ENCODE results near the gene DTX4.
"Not testable (repeated sequence)": the region's sequence is repeated elsewhere in the genome, so short reads cannot be mapped to it uniquely, and the experiment has no call there.

The DTX4 gene

DNA sequence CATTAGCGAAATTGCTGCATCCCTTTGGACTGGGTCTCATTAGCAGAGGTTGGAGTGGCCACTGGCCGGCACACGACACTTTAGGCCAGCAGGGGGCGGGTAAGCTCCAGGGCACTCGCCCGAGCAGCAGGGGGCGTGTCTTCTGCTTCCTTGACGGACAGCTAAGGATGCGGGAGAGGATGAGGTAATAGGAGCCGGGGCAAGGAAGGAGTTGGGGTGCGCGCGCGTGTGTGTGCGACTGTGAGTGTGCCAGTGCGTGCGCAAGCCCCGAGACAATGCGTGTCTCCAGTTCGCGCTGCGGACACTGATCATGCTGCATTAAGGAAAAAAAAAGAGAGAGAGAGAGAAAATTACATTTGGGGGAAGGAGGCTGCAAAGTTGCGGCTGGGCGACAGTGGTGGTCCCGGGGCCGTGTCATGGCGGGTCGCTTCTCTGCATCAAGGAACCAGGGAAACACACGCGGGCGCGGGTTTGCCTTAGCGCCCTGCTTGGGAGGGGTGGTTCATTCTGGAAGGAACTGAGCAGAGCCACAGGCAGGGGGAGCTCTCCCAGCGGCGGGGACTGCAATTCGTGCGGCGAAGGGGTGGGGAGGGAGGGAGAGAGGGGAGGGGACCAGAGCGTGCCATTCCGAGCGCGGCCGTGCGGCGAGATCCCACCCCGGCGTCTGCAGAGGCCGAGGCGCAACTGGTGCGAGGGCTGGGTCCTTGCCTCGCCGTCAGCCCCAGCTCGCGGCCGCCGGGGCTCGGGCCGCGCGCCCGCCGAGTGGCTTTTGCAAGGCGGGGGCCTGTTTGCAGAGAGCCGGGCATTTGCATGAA, at the start of gene DTX4:
DTX4 (plus strand) TSS at position 625 of the 815 bp plus-strand sequence. CDS start 464 bp downstream, outside the sequence.
- Histone ChIP-seq H3K4me3 (ENCODE audit: low read depth in 1 of 2, low read length in 2 of 2) (peak within 1 kb of the TSS; percentile 74 to 86), H3K9ac (ENCODE audit: low read length) (peak within 1 kb of the TSS; percentile 52), H3K27me3 (ENCODE audit: control insufficient read depth in 1 of 2, insufficient read depth in 2 of 2, low read length in 2 of 2) (no peaks in the 10 kb centered on the region), H3K36me3 (ENCODE audit: insufficient read depth, low read length) (no peaks in the 10 kb centered on the region), H3K9me3 (ENCODE audit: low read length) (no peaks in the 10 kb centered on the region), H3K4me1 (ENCODE audit: insufficient read depth, low read length) (peaks cover 8% of the 10 kb centered on the region), H3K27ac (ENCODE audit: low read depth, low read length) (no peak within 1 kb of the TSS)

DNA sequence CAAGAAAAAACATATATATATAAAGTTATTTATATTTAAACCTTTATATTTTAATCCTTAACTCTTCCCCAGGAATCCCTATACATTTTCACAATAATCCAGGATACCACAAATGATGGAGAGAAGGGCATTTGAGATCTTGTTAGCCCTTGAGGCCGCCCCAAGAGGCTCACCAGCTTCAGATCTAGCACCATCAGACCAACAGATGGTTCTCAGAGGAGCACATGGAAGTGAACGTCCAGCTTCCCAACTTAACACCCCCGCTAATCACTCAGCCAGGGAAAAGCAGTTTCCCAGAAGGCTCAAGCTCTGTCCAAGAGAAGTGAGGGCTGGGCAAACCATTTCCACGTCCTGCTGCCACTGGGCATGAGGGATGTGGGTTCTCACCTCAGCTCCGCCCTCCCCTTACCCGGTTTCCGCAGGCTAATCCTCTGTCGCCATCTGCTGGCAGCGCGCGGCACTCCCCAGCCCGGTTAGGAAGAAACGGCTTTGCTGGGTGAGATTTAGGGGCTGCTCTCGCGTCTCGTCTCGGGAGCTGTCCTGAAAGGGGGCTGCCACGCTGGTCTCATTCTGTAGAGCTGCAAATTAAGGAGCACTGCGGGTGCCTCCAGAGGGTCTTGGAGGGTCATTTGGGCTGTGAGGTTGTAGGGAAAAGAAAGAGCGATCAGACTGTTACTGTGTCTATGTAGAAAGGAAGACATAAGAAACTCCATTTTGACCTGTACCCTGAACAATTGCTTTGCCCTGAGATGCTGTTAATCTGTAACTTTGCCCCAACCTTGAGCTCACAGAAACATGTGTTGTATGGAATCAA, 36.1 kb upstream of the DTX4 start:
- H3K36me3 ChIP-seq (ENCODE audit: insufficient read depth, low read length), result peaks cover 15% of the 10 kb centered on the region
- H3K27me3 ChIP-seq (ENCODE audit: control insufficient read depth in 1 of 2, insufficient read depth in 2 of 2, low read length in 2 of 2), result no peaks in the 10 kb centered on the region
- H3K9ac ChIP-seq (ENCODE audit: low read length), result no peak overlapping the region
- no peak overlapping the region for H3K4me3 ChIP-seq (ENCODE audit: low read depth in 1 of 2, low read length in 2 of 2)
- H3K9me3 ChIP-seq (ENCODE audit: low read length), result no peaks in the 10 kb centered on the region
- H3K27ac ChIP-seq (ENCODE audit: low read depth, low read length), result no peak overlapping the region
- H3K4me1 ChIP-seq (ENCODE audit: insufficient read depth, low read length), result no peaks in the 10 kb centered on the region

DNA sequence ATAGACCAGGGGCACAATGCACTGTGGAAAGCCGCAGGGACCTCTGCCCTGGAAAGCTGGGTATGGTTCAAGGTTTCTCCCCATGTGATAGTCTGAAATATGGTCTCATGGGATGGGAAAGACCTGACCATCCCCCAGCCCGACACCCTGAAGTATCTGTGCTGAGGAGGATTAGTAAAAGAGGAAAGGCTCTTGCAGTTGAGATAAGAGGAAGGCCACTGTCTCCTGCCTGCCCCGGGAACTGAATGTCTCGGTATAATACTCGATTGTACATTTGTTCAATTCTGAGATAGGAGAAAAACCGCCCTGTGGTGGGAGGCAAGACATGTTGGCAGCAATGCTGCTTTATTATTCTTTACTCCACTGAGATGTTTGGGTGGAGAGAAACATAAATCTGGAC, 35.4 kb upstream of the DTX4 start:
- H3K4me3 ChIP-seq (ENCODE audit: low read depth in 1 of 2, low read length in 2 of 2); H3K27me3 ChIP-seq (ENCODE audit: control insufficient read depth in 1 of 2, insufficient read depth in 2 of 2, low read length in 2 of 2); H3K27ac ChIP-seq (ENCODE audit: low read depth, low read length); H3K9ac ChIP-seq (ENCODE audit: low read length); H3K9me3 ChIP-seq (ENCODE audit: low read length); H3K4me1 ChIP-seq (ENCODE audit: insufficient read depth, low read length): not testable (repeated sequence)
- H3K36me3 ChIP-seq (ENCODE audit: insufficient read depth, low read length), result peaks cover 15% of the 10 kb centered on the region

DNA sequence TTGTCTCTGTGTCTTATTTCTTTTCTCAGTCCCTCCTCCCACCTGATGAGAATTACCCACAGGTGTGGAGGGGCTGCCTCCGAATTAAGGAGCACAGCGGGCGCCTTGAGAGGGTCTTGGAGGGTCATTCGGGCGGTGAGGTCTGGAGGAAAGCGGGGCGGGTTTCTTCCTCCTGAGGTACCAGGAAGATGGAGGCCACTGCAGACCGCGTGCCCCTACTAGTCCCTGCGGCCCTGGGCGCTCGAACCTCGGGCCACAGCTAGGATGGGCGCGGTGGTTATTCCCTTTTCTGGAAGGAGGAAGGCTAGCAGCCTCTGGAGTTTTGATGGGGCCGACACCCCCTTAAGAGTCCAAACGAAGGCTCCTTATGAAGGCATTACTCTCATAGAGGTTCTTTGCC, 34.7 kb upstream of the DTX4 start:
- Histone ChIP-seq H3K4me1 (ENCODE audit: insufficient read depth, low read length) (no peaks in the 10 kb centered on the region), H3K9me3 (ENCODE audit: low read length) (no peaks in the 10 kb centered on the region), H3K4me3 (ENCODE audit: low read depth in 1 of 2, low read length in 2 of 2) (no peak overlapping the region), H3K27me3 (ENCODE audit: control insufficient read depth in 1 of 2, insufficient read depth in 2 of 2, low read length in 2 of 2) (no peaks in the 10 kb centered on the region), H3K36me3 (ENCODE audit: insufficient read depth, low read length) (peaks cover 15% of the 10 kb centered on the region), H3K27ac (ENCODE audit: low read depth, low read length) (no peak overlapping the region), H3K9ac (ENCODE audit: low read length) (no peak overlapping the region)

DNA sequence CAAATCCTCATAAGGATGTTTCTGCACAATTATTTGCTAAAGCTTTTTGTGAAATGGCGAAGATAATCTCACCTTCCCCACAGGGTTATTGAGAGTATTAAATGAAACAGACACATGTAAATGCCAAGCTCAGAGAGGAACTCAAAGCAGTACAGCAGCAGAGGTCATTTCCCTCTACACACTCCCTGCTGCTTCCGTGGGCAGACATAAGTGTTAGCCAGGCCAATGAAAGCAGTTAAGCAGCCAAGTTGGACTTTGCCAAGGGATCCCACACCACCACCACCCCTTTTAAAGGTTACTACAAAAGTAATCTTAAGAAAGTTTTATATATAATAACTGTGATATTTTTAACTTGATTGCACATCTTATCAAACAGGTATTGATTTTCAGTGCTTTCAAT, 33.3 kb upstream of the DTX4 start:
- H3K4me3 ChIP-seq (ENCODE audit: low read depth in 1 of 2, low read length in 2 of 2), result no peak overlapping the region
- no peaks in the 10 kb centered on the region for H3K9me3 ChIP-seq (ENCODE audit: low read length)
- H3K27me3 ChIP-seq (ENCODE audit: control insufficient read depth in 1 of 2, insufficient read depth in 2 of 2, low read length in 2 of 2), result no peaks in the 10 kb centered on the region
- peaks cover 6% of the 10 kb centered on the region for H3K36me3 ChIP-seq (ENCODE audit: insufficient read depth, low read length)
- H3K27ac ChIP-seq (ENCODE audit: low read depth, low read length), result no peak overlapping the region
- H3K4me1 ChIP-seq (ENCODE audit: insufficient read depth, low read length), result peaks cover 3% of the 10 kb centered on the region
- no peak overlapping the region for H3K9ac ChIP-seq (ENCODE audit: low read length)

DNA sequence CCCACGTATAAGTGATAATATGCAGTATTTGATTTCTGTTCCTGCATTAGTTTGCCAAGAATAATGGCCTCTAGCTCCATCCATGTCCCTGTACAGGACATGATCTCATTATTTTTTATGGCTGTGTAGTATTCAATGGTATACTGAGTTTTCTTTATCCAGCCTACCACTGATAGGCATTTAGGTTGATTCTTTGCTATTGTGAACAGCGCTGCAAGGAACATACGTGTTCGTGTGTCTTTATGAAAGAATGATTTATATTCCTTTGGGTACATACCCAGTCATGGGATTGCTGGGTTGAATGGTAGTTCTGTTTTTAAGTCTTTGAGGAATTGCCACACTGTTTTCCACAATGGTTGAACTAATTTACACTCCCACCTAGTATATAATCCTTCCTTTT, 30.7 kb upstream of the DTX4 start:
- no peaks in the 10 kb centered on the region for H3K9me3 ChIP-seq (ENCODE audit: low read length)
- no peaks in the 10 kb centered on the region for H3K27me3 ChIP-seq (ENCODE audit: control insufficient read depth in 1 of 2, insufficient read depth in 2 of 2, low read length in 2 of 2)
- no peak overlapping the region for H3K27ac ChIP-seq (ENCODE audit: low read depth, low read length)
- no peaks in the 10 kb centered on the region for H3K36me3 ChIP-seq (ENCODE audit: insufficient read depth, low read length)
- H3K9ac ChIP-seq (ENCODE audit: low read length), result no peak overlapping the region
- H3K4me1 ChIP-seq (ENCODE audit: insufficient read depth, low read length), result peaks cover 17% of the 10 kb centered on the region
- no peak overlapping the region for H3K4me3 ChIP-seq (ENCODE audit: low read depth in 1 of 2, low read length in 2 of 2)

DNA sequence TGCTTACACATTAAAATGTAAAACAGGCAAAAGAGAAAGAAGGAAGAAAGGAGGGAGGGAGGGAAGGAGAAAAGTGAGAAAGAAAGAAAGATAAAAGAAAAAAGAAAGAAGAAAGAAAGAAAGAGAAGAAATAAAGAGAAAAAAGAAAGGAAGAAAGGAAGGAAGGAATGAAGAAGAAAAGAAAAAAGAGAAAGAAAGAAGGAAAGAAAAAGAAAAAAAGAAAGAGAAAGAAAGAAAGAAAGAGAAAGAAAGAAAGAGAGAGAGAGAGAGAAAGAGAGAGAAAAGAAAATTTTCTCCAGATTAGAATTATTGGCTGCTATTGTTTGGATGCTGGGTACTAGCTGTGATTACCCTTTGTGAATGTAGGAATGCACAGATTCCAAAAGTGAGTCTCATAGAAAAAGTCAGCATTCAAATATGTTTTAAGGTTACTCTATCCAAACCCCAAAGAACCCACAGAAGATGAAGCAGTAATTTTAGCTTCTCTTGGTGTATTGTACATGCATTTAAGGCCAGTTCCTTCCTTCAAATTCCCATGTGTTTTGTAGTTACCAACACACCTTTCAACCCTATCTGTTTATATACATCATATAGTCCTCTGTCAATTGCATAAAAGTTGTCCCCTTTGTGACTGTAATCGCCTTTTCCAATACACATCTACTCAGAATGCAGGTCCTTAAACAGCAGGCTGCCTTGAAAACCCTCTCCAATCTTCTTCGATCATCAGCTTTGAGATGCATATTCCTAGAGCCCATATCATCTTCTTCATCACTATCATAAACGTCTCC, 30.1 kb upstream of the DTX4 start:
- Histone ChIP-seq H3K4me1 (ENCODE audit: insufficient read depth, low read length) (peaks cover 17% of the 10 kb centered on the region), H3K27ac (ENCODE audit: low read depth, low read length) (peak overlapping the region; percentile 97), H3K36me3 (ENCODE audit: insufficient read depth, low read length) (no peaks in the 10 kb centered on the region), H3K9ac (ENCODE audit: low read length) (peak overlapping the region; percentile 73), H3K9me3 (ENCODE audit: low read length) (no peaks in the 10 kb centered on the region), H3K27me3 (ENCODE audit: control insufficient read depth in 1 of 2, insufficient read depth in 2 of 2, low read length in 2 of 2) (no peaks in the 10 kb centered on the region), H3K4me3 (ENCODE audit: low read depth in 1 of 2, low read length in 2 of 2) (peak overlapping the region; percentile 88 to 94)

DNA sequence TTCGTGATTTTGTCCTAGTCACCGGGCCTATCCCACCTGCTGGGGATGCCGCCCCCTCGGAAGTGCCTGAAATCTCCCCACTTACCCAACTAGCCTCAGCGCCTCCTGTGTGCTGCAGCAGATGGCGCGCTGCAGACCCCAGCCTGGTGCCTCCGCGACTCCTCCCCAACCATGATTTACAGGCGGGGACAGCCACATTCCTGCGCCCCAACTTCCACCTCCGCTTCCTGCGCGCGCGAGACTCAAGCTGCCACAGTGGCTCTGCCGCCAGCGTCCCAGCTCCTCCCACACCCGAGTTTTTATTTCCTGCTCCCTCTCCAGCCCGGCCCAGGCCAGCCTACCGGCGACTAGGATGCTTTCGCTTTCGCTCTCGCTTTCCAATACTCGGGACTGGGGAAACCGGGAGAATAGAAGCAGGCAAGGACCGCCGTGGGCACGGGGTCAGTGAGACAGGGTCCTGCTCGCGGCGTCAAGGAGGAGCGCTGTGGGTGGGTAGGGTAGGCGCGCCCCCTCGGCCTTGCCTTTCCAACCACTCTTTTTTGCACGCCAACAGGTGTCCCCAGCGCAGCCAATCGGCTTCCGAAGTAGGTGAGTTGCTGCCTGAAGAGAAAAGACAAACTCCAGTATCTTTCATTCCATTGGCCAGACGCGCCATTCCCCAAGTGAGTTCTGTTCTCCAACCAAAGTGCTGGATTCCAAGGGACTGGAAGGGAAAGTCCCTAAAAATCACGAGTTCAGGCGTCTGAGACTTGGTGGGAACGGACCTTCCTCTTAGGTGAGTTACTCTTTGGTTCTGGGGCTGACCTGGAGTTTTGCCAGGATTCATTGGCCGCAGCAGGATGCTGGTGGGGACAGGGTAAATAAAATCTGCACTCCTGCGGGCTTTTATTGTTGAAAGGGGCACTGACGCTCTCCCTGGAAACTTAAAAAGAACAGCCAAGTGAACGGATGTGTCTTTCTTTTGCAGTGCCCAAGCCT, 29.1 kb upstream of the DTX4 start, which contains the start of gene FAM111A:
FAM111A (plus strand) TSS at position 327 of the 978 bp plus-strand sequence. CDS start 6,017 bp downstream, outside the sequence.
- peak within 1 kb of the TSS; percentile 88 to 94 for H3K4me3 ChIP-seq (ENCODE audit: low read depth in 1 of 2, low read length in 2 of 2)
- H3K4me1 ChIP-seq (ENCODE audit: insufficient read depth, low read length), result peaks cover 17% of the 10 kb centered on the region
- H3K36me3 ChIP-seq (ENCODE audit: insufficient read depth, low read length), result no peaks in the 10 kb centered on the region
- H3K27me3 ChIP-seq (ENCODE audit: control insufficient read depth in 1 of 2, insufficient read depth in 2 of 2, low read length in 2 of 2), result no peaks in the 10 kb centered on the region
- peak within 1 kb of the TSS; percentile 73 for H3K9ac ChIP-seq (ENCODE audit: low read length)
- H3K27ac ChIP-seq (ENCODE audit: low read depth, low read length), result peak within 1 kb of the TSS; percentile 97
- H3K9me3 ChIP-seq (ENCODE audit: low read length), result no peaks in the 10 kb centered on the region

DNA sequence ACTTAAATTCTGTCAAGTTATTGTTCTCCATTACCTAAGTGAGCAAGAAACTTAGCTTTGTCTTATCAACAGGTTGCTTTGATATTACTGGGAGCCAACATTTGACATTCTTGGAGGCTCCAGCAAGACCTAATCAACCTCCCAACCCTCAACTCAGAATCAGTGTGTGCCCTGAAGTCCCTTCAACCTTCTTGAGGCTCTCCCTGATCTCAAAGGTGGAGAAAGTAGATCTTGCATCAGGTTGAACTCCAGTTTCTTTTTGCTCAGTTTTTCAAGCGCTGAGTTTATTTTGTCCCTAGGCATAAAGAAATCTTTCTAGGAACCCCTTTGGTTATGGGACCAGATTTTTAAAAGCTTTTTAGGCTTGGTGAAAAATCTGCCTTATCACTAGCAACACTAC, 27.8 kb upstream of the DTX4 start:
- peak overlapping the region; percentile 66 for H3K27ac ChIP-seq (ENCODE audit: low read depth, low read length)
- H3K27me3 ChIP-seq (ENCODE audit: control insufficient read depth in 1 of 2, insufficient read depth in 2 of 2, low read length in 2 of 2), result no peaks in the 10 kb centered on the region
- H3K9me3 ChIP-seq (ENCODE audit: low read length), result no peaks in the 10 kb centered on the region
- H3K4me3 ChIP-seq (ENCODE audit: low read depth in 1 of 2, low read length in 2 of 2), result peak overlapping the region; percentile 43 to 94
- no peaks in the 10 kb centered on the region for H3K36me3 ChIP-seq (ENCODE audit: insufficient read depth, low read length)
- peaks cover 17% of the 10 kb centered on the region for H3K4me1 ChIP-seq (ENCODE audit: insufficient read depth, low read length)
- no peak overlapping the region for H3K9ac ChIP-seq (ENCODE audit: low read length)

DNA sequence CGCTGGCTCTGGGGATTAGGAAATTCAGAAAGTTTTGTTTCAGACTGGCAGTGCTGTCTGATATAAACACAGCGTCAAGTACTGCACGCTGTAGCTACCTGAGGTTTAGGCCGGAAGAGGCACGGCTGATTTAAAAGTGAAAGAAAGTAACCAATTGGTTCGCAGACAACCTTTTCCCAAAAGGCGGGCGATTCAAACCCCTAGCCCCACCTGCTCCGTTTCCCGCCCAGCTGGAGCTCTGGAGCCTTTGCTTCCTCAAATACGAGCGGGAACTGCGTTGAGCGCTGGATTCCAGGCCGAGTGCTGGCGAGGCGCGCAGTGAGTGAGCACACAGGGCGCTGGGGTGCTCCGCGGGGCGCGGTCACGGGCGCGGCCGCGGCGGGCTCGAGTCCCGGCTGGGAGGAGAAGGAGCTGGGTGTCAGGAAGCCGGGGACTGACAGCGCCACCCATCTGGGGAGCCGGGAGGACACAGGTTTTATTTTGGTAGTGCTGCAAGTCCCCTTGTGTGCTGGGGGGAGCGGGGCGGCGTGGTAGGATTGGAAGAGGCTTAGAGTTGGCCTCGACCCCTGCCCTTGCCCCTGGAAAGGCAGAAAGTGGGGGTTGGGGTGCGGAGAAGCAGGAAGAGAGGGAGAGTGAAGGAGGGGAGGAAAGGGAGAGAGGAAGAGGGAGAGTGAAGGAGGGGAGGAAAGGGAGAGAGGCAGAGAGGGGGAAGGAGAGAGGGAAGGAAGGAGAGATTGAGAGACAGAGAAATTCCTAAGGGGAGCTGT, 27.2 kb upstream of the DTX4 start:
- no peak overlapping the region for H3K9ac ChIP-seq (ENCODE audit: low read length)
- H3K27me3 ChIP-seq (ENCODE audit: control insufficient read depth in 1 of 2, insufficient read depth in 2 of 2, low read length in 2 of 2), result no peaks in the 10 kb centered on the region
- H3K27ac ChIP-seq (ENCODE audit: low read depth, low read length), result peak overlapping the region; percentile 66
- H3K4me3 ChIP-seq (ENCODE audit: low read depth in 1 of 2, low read length in 2 of 2), result peak overlapping the region; percentile 43 to 94
- peaks cover 17% of the 10 kb centered on the region for H3K4me1 ChIP-seq (ENCODE audit: insufficient read depth, low read length)
- no peaks in the 10 kb centered on the region for H3K9me3 ChIP-seq (ENCODE audit: low read length)
- no peaks in the 10 kb centered on the region for H3K36me3 ChIP-seq (ENCODE audit: insufficient read depth, low read length)
